GM12891 (cell line): Measurements from ENCODE around the gene SMIM7.

Experiments
- POLR2AphosphoS5 ChIP-seq: IDR thresholded peaks from 2 replicates; pipeline ENCODE4 v1.6.1; 2011; ENCODE audit warnings: low read depth, low read length, control low read depth
- SPI1 ChIP-seq: IDR thresholded peaks from 2 replicates; pipeline ENCODE4 v1.6.1; 2011; ENCODE audit warnings: low read depth, low read length, control low read depth
- TAF1 ChIP-seq: IDR thresholded peaks from 2 replicates; pipeline ENCODE4 v1.6.1; 2011; ENCODE audit warnings: low read depth, low read length, control low read depth

- TF ChIP-seq POLR2AphosphoS5 (no peak), SPI1 (no peak), TAF1 (no peak)
These were observed 36.4 kb downstream of the SMIM7 start for GRCh38 chr19:16623576-16623975.
